Epithelial cell of esophagus (primary cell): Measurements from ENCODE around the gene CAPRIN1.
A peak's percentile ranks its signal among the peaks of the same experiment; 100 is the strongest.
"Not testable (repeated sequence)": the region's sequence is repeated elsewhere in the genome, so short reads cannot be mapped to it uniquely, and the experiment has no call there.

Experiments used
- DNase-seq: peaks from one replicate; pipeline ENCODE4 v3.0.0; 2010; ENCODE audit warnings: low read depth
- H3K4me3 ChIP-seq: 2 replicates; pipeline ENCODE4 v1.5.1; 2011; ENCODE audit warnings: mild to moderate bottlenecking, low read length, control low read depth
- CTCF ChIP-seq: IDR thresholded peaks from 2 replicates; pipeline ENCODE4 v1.5.1; 2011; ENCODE audit warnings: low read depth, mild to moderate bottlenecking, low read length, control low read depth, inconsistent platforms; ENCODE audit not compliant: insufficient read depth; ENCODE audit errors: missing control alignments

CAPRIN1 gene

DNA sequence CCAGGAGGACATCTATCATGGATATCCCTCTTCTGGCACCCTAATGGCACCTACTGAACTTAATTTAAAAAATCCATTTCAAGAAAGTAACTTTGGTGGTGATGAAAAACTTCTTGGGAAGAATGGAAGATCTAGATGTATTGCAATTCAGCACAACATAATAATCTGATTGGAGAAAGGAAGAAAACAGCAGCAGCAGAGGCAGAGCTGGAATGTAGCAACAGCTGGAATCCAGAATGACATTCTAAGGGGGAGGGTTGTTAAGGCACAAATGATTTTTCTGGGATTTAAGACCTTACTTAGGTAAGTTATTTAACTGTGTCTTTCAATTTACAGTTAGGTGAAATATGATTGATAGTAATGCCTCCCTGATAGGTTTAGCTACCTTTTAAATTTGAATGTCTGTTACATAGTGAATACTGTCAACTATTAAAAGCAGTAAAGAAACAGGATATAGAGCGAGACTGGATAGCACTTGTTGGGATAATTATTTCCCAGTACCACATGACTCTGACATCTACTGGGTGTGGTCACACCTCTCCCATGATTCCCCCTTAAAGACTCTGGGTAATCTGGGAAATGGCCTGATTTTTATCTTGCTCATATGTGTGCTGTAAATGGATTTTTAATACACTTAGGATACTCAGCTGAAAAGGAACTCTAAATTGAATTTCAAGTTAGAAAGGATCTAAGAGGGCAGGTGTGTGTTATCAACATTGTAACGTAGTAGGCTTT lies 11.7 kb downstream of the CAPRIN1 start:
- DNase-seq = no peak
- no peak overlapping the region for H3K4me3 ChIP-seq
- no peak for TF ChIP-seq CTCF

DNA sequence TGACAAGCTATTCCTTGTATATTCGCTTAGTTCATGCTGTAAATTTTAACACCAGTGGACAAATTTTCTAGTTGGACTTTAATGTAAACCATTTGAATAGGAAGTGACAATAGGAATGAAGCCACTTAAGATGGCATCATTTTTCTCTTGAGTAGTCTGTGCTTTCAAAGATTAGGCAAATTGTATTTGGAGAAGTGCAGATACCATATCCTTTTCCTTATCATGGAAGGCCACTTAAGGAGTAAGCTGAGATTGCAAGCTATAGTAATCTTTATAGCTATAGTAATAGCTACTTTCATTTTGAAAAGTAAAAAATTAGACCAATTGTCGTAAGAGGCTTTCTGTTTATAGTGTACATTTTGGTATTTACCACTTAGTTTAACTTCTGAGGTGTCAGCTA lies 12.8 kb downstream of the CAPRIN1 start:
- TF ChIP-seq CTCF = no peak
- no peak overlapping the region for H3K4me3 ChIP-seq
- no peak for DNase-seq

DNA sequence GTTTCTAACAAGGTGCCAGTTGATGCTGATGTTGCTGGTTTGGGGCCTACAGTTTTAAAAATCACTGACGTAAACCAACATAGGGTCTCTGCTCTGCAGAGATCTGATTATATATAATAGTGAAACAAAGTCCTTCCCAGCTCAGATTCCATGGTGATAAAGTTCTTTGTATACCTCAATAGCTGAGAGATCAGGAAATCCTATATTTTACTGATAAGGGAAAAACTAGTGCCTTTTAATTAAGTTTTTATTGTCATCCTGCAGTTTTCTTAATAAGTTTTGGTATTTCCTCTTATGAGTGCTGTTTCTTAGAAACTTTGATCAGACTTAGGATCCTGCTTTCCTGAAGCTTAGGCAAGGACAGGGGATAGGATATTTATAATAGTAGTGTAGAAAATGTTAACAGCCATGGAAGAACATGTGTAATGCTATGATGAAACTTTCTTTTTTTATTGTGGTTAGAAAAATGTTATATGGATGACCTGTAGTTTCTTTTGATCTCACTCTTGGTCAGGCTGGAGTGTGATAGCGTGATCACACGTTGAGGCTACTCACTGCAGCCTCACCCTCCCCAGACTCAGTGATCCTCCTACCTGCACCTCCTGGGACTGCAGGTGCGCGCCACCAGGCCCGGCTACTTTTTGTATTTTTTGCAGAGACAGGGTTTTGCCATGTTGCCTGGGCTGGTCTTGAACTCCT lies 14.1 kb downstream of the CAPRIN1 start:
- no peak for DNase-seq
- no peak overlapping the region for H3K4me3 ChIP-seq
- TF ChIP-seq CTCF = peak; percentile 31

DNA sequence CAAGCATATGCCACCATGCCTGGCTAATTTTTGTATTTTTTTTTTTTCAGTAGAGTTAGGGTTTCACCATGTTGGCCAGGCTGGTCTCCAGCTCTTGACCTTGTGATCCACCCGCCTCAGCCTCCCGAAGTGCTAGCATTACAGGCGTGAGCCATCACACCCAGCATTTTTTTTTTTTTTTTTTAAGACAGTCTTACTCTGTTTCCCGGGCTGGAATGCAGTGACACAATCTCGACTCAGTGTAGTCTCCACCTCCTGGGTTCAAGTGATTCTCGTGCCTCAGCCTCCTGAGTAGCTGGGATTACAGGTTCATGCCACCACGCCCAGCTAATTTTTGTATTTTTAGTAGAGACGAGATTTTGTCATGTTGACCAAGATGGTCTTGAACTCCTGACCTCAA lies 15.2 kb downstream of the CAPRIN1 start:
- not testable (repeated sequence) for H3K4me3 ChIP-seq
- peak; percentile 25 for DNase-seq

DNA sequence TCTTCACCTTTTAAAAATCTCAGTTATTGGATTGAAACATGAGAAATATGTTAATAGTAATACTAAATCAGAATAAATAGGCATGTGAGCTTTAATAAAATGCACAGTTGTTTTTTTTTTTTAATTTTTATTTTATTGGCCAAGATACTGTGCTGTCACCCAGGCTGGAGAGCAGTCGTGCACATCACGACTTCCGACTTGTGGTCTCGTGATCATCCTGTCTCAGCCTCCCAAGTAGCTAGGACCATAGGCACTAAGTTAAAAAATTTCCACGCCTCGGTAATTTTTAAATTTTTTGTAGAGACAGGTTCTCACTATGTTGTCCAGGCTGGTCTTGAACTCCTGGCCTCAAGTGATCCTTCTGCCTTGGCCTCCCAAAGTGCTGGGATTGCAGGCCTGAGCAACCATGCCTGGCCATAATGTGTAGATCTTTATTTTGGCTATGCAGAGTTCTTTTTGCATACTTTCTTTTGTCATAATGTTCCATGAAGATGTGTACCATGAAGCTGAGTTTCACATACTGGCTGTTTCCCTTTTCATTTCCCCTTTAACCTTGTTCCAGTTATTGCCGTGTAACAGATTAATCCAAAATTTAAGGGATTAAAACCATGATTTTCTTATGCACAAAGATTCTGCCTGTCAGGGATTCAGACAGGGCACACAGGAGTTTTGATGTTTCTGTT lies 16.0 kb downstream of the CAPRIN1 start:
- no peak overlapping the region for H3K4me3 ChIP-seq
- no peak for TF ChIP-seq CTCF
- no peak for DNase-seq

GRCh38 chr11:34068111-34068510 lies 16.6 kb downstream of the CAPRIN1 start:
- no peak overlapping the region for H3K4me3 ChIP-seq
- TF ChIP-seq CTCF = no peak
- peak; percentile 24 for DNase-seq

- DNase-seq, H3K4me3 ChIP-seq: not testable (repeated sequence)
Observed at GRCh38 chr11:34071306-34071705, 19.8 kb downstream of the CAPRIN1 start.
